CD14-positive monocyte (primary cell): ENCODE data around the gene CGRRF1. TPM values are rescaled to one million over a fixed set of nuclear protein-coding genes. Genes with fewer than 3 reads are reported as not detected.

Experiments used
- DNase-seq, 3 donors: peaks; one replicate each; pipeline ENCODE4 v3.0.0-alpha.2; 2011 to 2022
- H2AFZ ChIP-seq: 2 replicates; pipeline ENCODE4 v1.6.0; 2012; ENCODE audit warnings: mild to moderate bottlenecking, low read depth, low read length, inconsistent platforms; ENCODE audit not compliant: insufficient read depth, poor library complexity, severe bottlenecking
- H3K27ac ChIP-seq, 2 donors: 1 replicate in 1 of 2; 2 replicates in 1 of 2; pipeline ENCODE4 v1.5.1; 2012 to 2013; ENCODE audit warnings: low read length in 2 of 2, control low read depth in 1 of 2, inconsistent platforms in 1 of 2, low read depth in 1 of 2, mild to moderate bottlenecking in 1 of 2
- H3K27me3 ChIP-seq, 2 donors: one replicate each; pipeline versions ENCODE4 v1.6.0 to v1.6.1; 2011 to 2013; ENCODE audit warnings: low read length in 2 of 2; ENCODE audit not compliant: control insufficient read depth in 2 of 2, insufficient read depth in 2 of 2
- H3K36me3 ChIP-seq, 2 donors: replicated peaks in 1 of 2; 1 replicate in 1 of 2; 2 replicates in 1 of 2; pipeline versions ENCODE4 v1.5.1 to v1.6.1; 2012 to 2013; ENCODE audit warnings: low read length in 2 of 2, control low read depth in 1 of 2, inconsistent platforms in 1 of 2, mild to moderate bottlenecking in 1 of 2; ENCODE audit not compliant: insufficient read depth in 2 of 2, control insufficient read depth in 1 of 2
- H3K4me1 ChIP-seq, 2 donors: 1 replicate in 1 of 2; 2 replicates in 1 of 2; pipeline versions ENCODE4 v1.5.1 to v1.6.1; 2012 to 2013; ENCODE audit warnings: low read length in 2 of 2, control low read depth in 1 of 2, inconsistent platforms in 1 of 2, mild to moderate bottlenecking in 1 of 2, moderate library complexity in 1 of 2; ENCODE audit not compliant: insufficient read depth in 2 of 2, control insufficient read depth in 1 of 2
- H3K4me2 ChIP-seq: replicated peaks from 2 replicates; pipeline ENCODE3; 2012; ENCODE audit warnings: low read length, moderate library complexity, mild to moderate bottlenecking; ENCODE audit not compliant: poor library complexity, severe bottlenecking; ENCODE audit errors: extremely low read depth
- H3K4me3 ChIP-seq, 3 experiments: fragments of 200-600 bp in 1 of 3; sonication (generic) in 1 of 3; replicated peaks in 1 of 3; 1 replicate in 2 of 3; 2 replicates in 1 of 3; pipeline ENCODE4 v1.5.1; 2011 to 2013; ENCODE audit warnings: low read length in 3 of 3, mild to moderate bottlenecking in 3 of 3, control low read depth in 2 of 3, low read depth in 2 of 3, inconsistent platforms in 1 of 3, moderate library complexity in 1 of 3
- H3K79me2 ChIP-seq: 2 replicates; pipeline ENCODE4 v1.6.0; 2012; ENCODE audit warnings: mild to moderate bottlenecking, control low read depth, inconsistent platforms, low read length, moderate library complexity; ENCODE audit not compliant: insufficient read depth
- H3K9ac ChIP-seq: 2 replicates; pipeline ENCODE4 v1.6.0; 2017; ENCODE audit warnings: low read length, mild to moderate bottlenecking; ENCODE audit not compliant: insufficient read depth, poor library complexity, severe bottlenecking
- H3K9me3 ChIP-seq, 2 donors: replicated peaks in 1 of 2; 1 replicate in 1 of 2; 2 replicates in 1 of 2; pipeline versions ENCODE4 v1.5.1 to v1.6.1; 2012 to 2013; ENCODE audit warnings: low read length in 2 of 2, control low read depth in 1 of 2; ENCODE audit not compliant: control insufficient read depth in 1 of 2, insufficient read depth in 1 of 2
- H4K20me1 ChIP-seq: 2 replicates; pipeline ENCODE4 v1.6.0; 2012; ENCODE audit warnings: mild to moderate bottlenecking, low read length, control low read depth, moderate library complexity; ENCODE audit not compliant: insufficient read depth
- H3K27ac Mint-ChIP-seq, 7 donors: one replicate each; pipeline ENCODE4 v1.8.0; 2020; ENCODE audit warnings: mild to moderate bottlenecking in 7 of 7, mixed read lengths in 7 of 7, moderate library complexity in 6 of 7, inconsistent platforms in 2 of 7
- H3K27me3 Mint-ChIP-seq, 3 donors: one replicate each; pipeline ENCODE4 v1.8.0; 2021 to 2022; ENCODE audit warnings: low read depth in 3 of 3, mild to moderate bottlenecking in 3 of 3, mixed read lengths in 3 of 3, moderate library complexity in 3 of 3, inconsistent platforms in 1 of 3
- H3K36me3 Mint-ChIP-seq, 2 donors: one replicate each; pipeline ENCODE4 v1.8.0; 2020; ENCODE audit warnings: mixed read lengths in 2 of 2, inconsistent platforms in 1 of 2, mild to moderate bottlenecking in 1 of 2
- H3K4me1 Mint-ChIP-seq: one replicate; pipeline ENCODE4 v1.8.0; 2020; ENCODE audit warnings: mild to moderate bottlenecking, mixed read lengths
- H3K4me3 Mint-ChIP-seq, 2 donors: one replicate each; pipeline ENCODE4 v1.8.0; 2020; ENCODE audit warnings: mild to moderate bottlenecking in 2 of 2, mixed read lengths in 2 of 2, moderate library complexity in 1 of 2
- H3K9me3 Mint-ChIP-seq, 7 donors: one replicate each; pipeline ENCODE4 v1.8.0; 2020 to 2022; ENCODE audit warnings: mixed read lengths in 7 of 7, mild to moderate bottlenecking in 6 of 7, moderate library complexity in 6 of 7, inconsistent platforms in 2 of 7
- WGBS: methylation state at CpG from one replicate; pipeline ENCODE4 v1.1.5; 2013; ENCODE audit warnings: missing lambda C conversion rate; ENCODE audit not compliant: insufficient coverage; 5-methylcytosine and 5-hydroxymethylcytosine counted together
- intact Hi-C, 2 donors: fragments of 100-400 bp; cut with micrococcal nuclease; formaldehyde crosslinking; loops; one replicate each; pipeline versions ENCODE4 v1.15.0 to v1.15.1; 2023
- polyA plus RNA-seq, 3 donors: library from polyadenylated mRNA; depleted of rRNA in 1 of 3; unstranded in 2 of 3; stranded (reverse) in 1 of 3; fragments of 300-500 nt in 2 of 3; fragments of >200 nt in 1 of 3; fragmentation: Illumina TruSeq in 2 of 3; gene quantifications; 1 replicate in 2 of 3; 2 replicates in 1 of 3; pipeline ENCODE4 v1.2.3, GENCODE V29; 2012 to 2021
- TF ChIP-seq, protein P1 (sequence below): fragments of 200-600 bp; IDR thresholded peaks from one replicate; pipeline ENCODE4 v1.8.0; 2022; ENCODE audit warnings: antibody characterized with exemption, mild to moderate bottlenecking

The CGRRF1 gene
- polyA plus RNA-seq, 3 donors: 5.8 to 19.4 (median 18.6) TPM

GRCh38 chr14:54577977-54578376, 68.3 kb downstream of the CGRRF1 start:
- H3K4me1 Mint-ChIP-seq: peaks cover 4% of the 10 kb centered on the region
- intact Hi-C loops: no loop called here
- Histone ChIP-seq H3K27me3 (no peaks in the 10 kb centered on the region), H3K36me3 (no peaks in the 10 kb centered on the region), H3K4me3 (no peak overlapping the region), H3K27ac (no peak overlapping the region), H4K20me1 (no peaks in the 10 kb centered on the region), H3K4me1 (no peaks in the 10 kb centered on the region), H2AFZ (no peak overlapping the region), H3K4me2 (no peak overlapping the region), H3K79me2 (no peaks in the 10 kb centered on the region), H3K9ac (no peak overlapping the region), H3K9me3 (peaks cover 0 to 6% of the 10 kb centered on the region in 2 donors)
- no peak overlapping the region for H3K4me3 Mint-ChIP-seq
- H3K27me3 Mint-ChIP-seq: peaks cover 0 to 5% (median 3%) of the 10 kb centered on the region in 3 donors
- DNase-seq: no peak
- WGBS: no CpG with 5 or more reads among the region's 3 CpGs
- TF ChIP-seq, protein P1, sequence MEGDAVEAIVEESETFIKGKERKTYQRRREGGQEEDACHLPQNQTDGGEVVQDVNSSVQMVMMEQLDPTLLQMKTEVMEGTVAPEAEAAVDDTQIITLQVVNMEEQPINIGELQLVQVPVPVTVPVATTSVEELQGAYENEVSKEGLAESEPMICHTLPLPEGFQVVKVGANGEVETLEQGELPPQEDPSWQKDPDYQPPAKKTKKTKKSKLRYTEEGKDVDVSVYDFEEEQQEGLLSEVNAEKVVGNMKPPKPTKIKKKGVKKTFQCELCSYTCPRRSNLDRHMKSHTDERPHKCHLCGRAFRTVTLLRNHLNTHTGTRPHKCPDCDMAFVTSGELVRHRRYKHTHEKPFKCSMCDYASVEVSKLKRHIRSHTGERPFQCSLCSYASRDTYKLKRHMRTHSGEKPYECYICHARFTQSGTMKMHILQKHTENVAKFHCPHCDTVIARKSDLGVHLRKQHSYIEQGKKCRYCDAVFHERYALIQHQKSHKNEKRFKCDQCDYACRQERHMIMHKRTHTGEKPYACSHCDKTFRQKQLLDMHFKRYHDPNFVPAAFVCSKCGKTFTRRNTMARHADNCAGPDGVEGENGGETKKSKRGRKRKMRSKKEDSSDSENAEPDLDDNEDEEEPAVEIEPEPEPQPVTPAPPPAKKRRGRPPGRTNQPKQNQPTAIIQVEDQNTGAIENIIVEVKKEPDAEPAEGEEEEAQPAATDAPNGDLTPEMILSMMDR: no peak
- peaks cover 0 to 3% of the 10 kb centered on the region in 2 donors for H3K36me3 Mint-ChIP-seq
- no peak overlapping the region for H3K27ac Mint-ChIP-seq
- H3K9me3 Mint-ChIP-seq: peaks cover 4 to 7% (median 6%) of the 10 kb centered on the region in 7 donors

DNA sequence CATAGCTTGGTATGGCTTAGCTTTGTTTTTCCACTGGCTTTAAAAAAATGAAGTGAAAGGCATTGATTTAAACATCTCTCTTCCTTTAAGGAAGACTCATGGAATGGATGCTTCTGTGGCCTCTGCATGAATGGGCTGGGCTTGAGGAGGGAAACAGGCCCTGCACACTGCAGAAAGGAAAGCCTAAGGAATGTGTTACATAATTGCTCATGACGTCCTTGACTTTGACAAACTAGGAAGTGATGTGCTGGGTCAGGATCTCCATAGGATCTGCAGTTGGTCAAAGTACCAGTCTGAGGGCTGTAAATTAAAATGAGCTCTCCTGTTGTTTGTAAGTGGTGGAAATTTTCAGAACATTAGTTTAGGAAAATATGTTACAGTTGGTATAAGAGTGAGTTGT, 69.9 kb downstream of the CGRRF1 start:
- H3K27me3 Mint-ChIP-seq: peaks cover 0 to 6% (median 3%) of the 10 kb centered on the region in 3 donors
- Histone ChIP-seq H3K79me2 (no peaks in the 10 kb centered on the region), H3K4me1 (no peaks in the 10 kb centered on the region), H2AFZ (no peak overlapping the region), H3K9me3 (no peaks in the 10 kb centered on the region), H3K9ac (no peak overlapping the region), H3K4me2 (no peak overlapping the region), H3K27me3 (no peaks in the 10 kb centered on the region), H3K36me3 (no peaks in the 10 kb centered on the region), H3K27ac (no peak overlapping the region), H3K4me3 (no peak overlapping the region), H4K20me1 (no peaks in the 10 kb centered on the region)
- WGBS: 0% methylated on average over 1 of the region's 1 CpG
- DNase-seq: peak in 1 of 3 donors; percentile 19
- peaks cover 4% of the 10 kb centered on the region for H3K4me1 Mint-ChIP-seq
- TF ChIP-seq, protein P1: no peak
- intact Hi-C loops: no loop called here
- H3K9me3 Mint-ChIP-seq: peaks cover 0 to 2% (median 0%) of the 10 kb centered on the region in 7 donors
- H3K4me3 Mint-ChIP-seq: no peak overlapping the region
- no peak overlapping the region for H3K27ac Mint-ChIP-seq
- no peaks in the 10 kb centered on the region for H3K36me3 Mint-ChIP-seq
